Astrocyte (in vitro differentiated cells and primary cell): ENCODE data around the gene KIF2A.
"Not testable (repeated sequence)": the region's sequence is repeated elsewhere in the genome, so short reads cannot be mapped to it uniquely, and the experiment has no call there.

Source experiments
- CTCF ChIP-seq: IDR thresholded peaks from 2 replicates; pipeline ENCODE4 v1.5.1; 2011; ENCODE audit warnings: low read depth, mild to moderate bottlenecking, inconsistent platforms, low read length, moderate library complexity; ENCODE audit not compliant: insufficient read depth
- EZH2 ChIP-seq: IDR thresholded peaks from 2 replicates; pipeline ENCODE4 v1.6.1; 2012; ENCODE audit warnings: mild to moderate bottlenecking, low read length, inconsistent platforms; ENCODE audit not compliant: insufficient read depth

GRCh38 chr5:62291829-62292228 is 14.2 kb upstream of the KIF2A start:
- TF ChIP-seq CTCF, EZH2: not testable (repeated sequence)
